ENCODE data around the gene IQCM.

IQCM gene

DNA sequence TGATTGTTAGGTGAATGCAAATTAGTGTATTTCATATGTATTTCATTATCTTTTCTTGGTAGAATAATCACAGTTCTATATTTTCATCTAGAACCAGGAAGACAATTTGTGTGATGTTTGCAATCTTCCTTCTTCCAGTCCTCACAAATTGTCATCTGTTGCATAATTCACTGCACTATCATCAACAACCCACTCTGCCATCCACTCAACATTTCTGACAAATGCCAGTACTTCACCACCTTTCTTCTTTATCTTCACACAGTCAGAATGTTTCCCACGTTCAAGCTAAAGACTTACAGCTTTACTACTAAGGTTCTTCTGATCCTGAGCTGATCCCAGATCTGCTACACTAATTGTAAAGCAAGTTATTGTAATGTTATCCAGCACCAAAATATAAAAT is 107.8 kb downstream of the IQCM start:
- FAIRE-seq = no peak
- no peak for DNase-seq (ENCODE audit: insufficient read length, low spot score)
- TF ChIP-seq POLR2A (IDR thresholded peaks at IDR 0.05; ENCODE audit: low read depth, low read length) = no peak
- no peak for TF ChIP-seq PAX5 (IDR thresholded peaks at IDR 0.05; ENCODE audit: insufficient read depth, low read length, severe bottlenecking)
- TF ChIP-seq POU2F2 (IDR thresholded peaks at IDR 0.05; ENCODE audit: low read depth, low read length) = no peak
- no peak for TF ChIP-seq TAF1 (IDR thresholded peaks at IDR 0.05; ENCODE audit: low read depth, low read length)
- no peak for TF ChIP-seq SPI1 (IDR thresholded peaks at IDR 0.05; ENCODE audit: low read depth, low read length)
- no peak for TF ChIP-seq POLR2AphosphoS5 (IDR thresholded peaks at IDR 0.05; ENCODE audit: low read depth, low read length)

DNA sequence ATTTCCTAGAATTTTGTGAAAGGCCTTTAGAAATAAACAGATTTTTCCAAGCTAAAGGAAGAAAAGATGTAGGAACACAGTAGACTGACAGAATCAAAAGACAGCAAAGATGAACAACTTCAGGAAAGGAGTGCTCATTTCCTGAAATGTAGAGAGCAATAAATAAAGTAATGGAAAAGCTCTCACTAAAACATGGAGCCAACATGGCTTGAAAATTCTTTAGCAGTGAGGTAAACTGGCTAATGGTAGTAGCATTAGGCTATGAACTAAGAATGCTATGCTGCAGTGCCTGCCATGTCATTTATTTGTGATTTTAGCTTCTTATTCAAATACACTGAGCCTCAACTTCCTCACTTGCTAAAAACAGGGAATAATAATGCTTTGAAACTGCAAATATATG is 108.7 kb downstream of the IQCM start:
- no peak for TF ChIP-seq POU2F2 (IDR thresholded peaks at IDR 0.05; ENCODE audit: low read depth, low read length)
- no peak for TF ChIP-seq SPI1 (IDR thresholded peaks at IDR 0.05; ENCODE audit: low read depth, low read length)
- no peak for TF ChIP-seq PAX5 (IDR thresholded peaks at IDR 0.05; ENCODE audit: insufficient read depth, low read length, severe bottlenecking)
- TF ChIP-seq POLR2A (IDR thresholded peaks at IDR 0.05; ENCODE audit: low read depth, low read length) = no peak
- TF ChIP-seq TAF1 (IDR thresholded peaks at IDR 0.05; ENCODE audit: low read depth, low read length) = no peak
- TF ChIP-seq POLR2AphosphoS5 (IDR thresholded peaks at IDR 0.05; ENCODE audit: low read depth, low read length) = no peak
- DNase-seq (ENCODE audit: insufficient read length, low spot score) (no peak), FAIRE-seq (no peak)

DNA sequence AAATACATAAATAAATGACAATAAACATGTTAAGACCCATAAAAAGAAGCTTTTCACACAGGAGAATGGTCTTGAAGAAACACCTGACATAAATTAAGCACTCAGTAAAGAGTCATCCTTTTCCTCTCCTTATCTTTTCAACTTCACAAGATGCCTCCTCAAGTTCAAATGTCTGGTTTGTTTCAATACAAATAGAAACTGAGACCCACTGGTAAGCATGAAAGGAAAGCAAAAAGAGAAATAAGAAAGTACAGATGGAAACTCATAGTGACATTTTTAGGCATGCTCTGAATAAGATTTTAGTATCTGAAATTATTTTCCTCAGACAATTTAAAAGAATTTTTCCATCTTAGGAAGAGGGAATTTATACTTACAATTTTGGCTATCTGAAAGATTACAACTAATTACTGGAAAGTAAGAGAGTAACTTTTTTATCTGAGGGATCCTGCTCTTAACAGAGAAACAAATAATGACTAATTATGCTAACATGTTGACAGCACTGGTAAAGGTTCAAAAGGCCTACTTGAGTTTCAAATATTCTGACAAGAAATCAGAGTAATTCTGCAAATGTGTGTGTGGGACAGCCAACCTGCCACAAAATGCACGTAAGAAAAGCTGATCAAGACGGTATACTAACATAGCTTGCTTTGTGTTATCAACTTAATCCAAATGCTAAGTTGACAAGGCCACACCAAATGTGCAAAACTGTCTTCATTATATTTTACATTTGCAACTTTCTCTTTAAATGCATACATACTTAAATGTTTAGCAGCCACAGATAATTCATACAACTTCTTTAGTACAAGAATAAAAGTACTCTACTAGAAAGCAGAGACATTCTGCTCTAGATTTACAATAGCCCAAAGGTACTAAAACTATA is 113.0 kb downstream of the IQCM start:
- TF ChIP-seq POU2F2 (IDR thresholded peaks at IDR 0.05; ENCODE audit: low read depth, low read length) (no peak), TAF1 (IDR thresholded peaks at IDR 0.05; ENCODE audit: low read depth, low read length) (no peak), SPI1 (IDR thresholded peaks at IDR 0.05; ENCODE audit: low read depth, low read length) (no peak), PAX5 (IDR thresholded peaks at IDR 0.05; ENCODE audit: insufficient read depth, low read length, severe bottlenecking) (no peak), POLR2A (IDR thresholded peaks at IDR 0.05; ENCODE audit: low read depth, low read length) (no peak), POLR2AphosphoS5 (IDR thresholded peaks at IDR 0.05; ENCODE audit: low read depth, low read length) (no peak)
- no peak for DNase-seq (ENCODE audit: insufficient read length, low spot score)
- FAIRE-seq = no peak

DNA sequence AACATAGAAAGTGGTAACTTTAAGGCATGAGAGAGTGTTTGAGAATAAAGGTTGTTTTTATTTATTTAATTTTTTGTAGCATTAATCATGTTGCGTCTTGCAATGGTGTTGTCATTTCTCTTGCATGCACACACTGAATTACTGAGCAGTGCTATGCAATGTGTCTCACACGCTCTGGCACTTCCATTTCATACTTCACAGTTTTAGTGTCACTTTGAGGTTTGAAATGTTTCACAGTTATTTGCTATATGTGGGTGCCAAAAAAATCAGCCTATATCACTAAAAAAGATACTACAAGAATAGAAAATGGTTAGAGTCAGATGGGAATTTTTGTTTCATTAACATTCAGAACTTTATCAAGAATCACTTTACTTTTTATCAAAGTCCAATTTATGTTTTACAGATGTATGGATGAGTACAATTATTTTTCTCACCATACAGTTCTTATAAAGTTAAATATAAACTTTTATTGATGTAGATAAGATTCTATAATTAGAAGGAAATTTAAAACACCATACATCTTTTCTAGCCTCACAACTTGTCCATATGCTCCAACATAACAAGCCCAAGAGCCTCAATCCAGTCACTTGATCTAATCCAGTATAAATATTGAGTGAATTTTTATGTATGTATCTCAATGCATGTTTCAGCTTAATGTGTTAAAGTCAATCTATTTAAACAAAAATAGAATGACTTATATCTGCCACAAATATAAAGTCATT is 114.0 kb downstream of the IQCM start:
- no peak for FAIRE-seq
- no peak for TF ChIP-seq POU2F2 (IDR thresholded peaks at IDR 0.05; ENCODE audit: low read depth, low read length)
- no peak for TF ChIP-seq POLR2A (IDR thresholded peaks at IDR 0.05; ENCODE audit: low read depth, low read length)
- TF ChIP-seq TAF1 (IDR thresholded peaks at IDR 0.05; ENCODE audit: low read depth, low read length) = no peak
- no peak for TF ChIP-seq POLR2AphosphoS5 (IDR thresholded peaks at IDR 0.05; ENCODE audit: low read depth, low read length)
- no peak for TF ChIP-seq PAX5 (IDR thresholded peaks at IDR 0.05; ENCODE audit: insufficient read depth, low read length, severe bottlenecking)
- no peak for TF ChIP-seq SPI1 (IDR thresholded peaks at IDR 0.05; ENCODE audit: low read depth, low read length)

DNA sequence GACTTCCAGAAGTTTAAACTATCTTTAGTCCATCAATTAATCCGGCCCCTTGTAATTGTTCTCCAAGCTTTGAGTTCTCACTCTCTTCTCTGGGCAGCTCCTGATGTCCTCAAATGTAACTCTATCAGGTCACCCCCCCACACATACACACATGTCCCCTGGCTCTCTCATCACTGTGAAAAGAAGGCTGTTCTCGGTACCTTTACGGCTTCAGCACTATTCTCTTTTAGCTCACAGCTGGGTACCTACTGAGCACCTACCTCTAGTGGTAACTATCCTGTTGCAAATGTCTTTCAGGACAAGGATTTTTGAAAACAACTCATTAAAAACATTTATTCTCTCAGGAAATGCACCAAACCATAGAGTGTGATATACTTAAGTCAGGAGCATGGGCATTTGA is 115.4 kb downstream of the IQCM start:
- no peak for TF ChIP-seq POLR2AphosphoS5 (IDR thresholded peaks at IDR 0.05; ENCODE audit: low read depth, low read length)
- no peak for TF ChIP-seq POLR2A (IDR thresholded peaks at IDR 0.05; ENCODE audit: low read depth, low read length)
- TF ChIP-seq TAF1 (IDR thresholded peaks at IDR 0.05; ENCODE audit: low read depth, low read length) = no peak
- FAIRE-seq (no peak), DNase-seq (ENCODE audit: insufficient read length, low spot score) (no peak)

More for the DNA sequence above, 114.0 kb downstream of the IQCM start:
- no peak for DNase-seq (ENCODE audit: insufficient read length, low spot score)

DNA sequence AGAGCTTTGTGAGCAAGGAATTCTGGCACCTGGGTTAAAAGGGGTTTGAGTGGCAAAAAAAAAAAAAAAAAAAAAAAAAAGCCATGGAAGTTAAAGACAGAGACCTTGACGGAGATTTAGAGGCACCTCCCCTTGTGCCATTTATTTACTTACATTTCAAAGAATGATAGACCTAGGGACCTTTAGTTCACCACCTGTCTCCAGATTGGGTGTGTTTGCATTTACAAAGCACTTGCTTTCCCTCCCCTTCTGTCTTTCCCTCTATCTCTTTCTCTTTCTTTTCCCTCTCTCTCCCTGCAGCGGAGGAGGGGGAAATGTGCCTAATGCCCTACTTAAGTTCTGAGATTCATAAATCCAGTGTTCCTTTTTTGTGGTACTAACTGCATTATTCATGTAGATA is 116.0 kb downstream of the IQCM start:
- TF ChIP-seq TAF1 (IDR thresholded peaks at IDR 0.05; ENCODE audit: low read depth, low read length) (no peak), POLR2AphosphoS5 (IDR thresholded peaks at IDR 0.05; ENCODE audit: low read depth, low read length) (no peak), POLR2A (IDR thresholded peaks at IDR 0.05; ENCODE audit: low read depth, low read length) (no peak), SPI1 (IDR thresholded peaks at IDR 0.05; ENCODE audit: low read depth, low read length) (no peak), POU2F2 (IDR thresholded peaks at IDR 0.05; ENCODE audit: low read depth, low read length) (no peak), PAX5 (IDR thresholded peaks at IDR 0.05; ENCODE audit: insufficient read depth, low read length, severe bottlenecking) (no peak)
- FAIRE-seq = no peak
- no peak for DNase-seq (ENCODE audit: insufficient read length, low spot score)

DNA sequence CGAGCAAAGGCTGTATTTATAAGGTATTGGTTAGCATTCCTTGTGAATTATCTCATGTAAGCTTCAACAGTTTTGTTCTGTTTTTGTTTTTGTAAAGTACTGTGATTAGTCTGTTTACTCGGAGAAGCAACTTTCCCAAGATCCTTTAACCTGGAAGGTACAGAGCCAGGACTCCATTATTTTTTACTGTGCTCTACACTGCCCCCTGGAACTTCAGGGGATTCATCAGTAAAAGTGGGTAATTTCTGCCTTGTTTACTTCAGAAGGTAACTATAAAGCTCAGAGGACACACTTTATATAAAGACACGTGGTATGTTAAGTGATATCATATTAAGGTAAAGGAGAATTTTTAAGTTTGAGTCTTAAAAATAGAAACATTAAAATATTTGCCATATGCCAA is 124.9 kb downstream of the IQCM start:
- no peak for TF ChIP-seq PAX5 (IDR thresholded peaks at IDR 0.05; ENCODE audit: insufficient read depth, low read length, severe bottlenecking)
- no peak for TF ChIP-seq TAF1 (IDR thresholded peaks at IDR 0.05; ENCODE audit: low read depth, low read length)
- no peak for TF ChIP-seq SPI1 (IDR thresholded peaks at IDR 0.05; ENCODE audit: low read depth, low read length)
- no peak for TF ChIP-seq POLR2A (IDR thresholded peaks at IDR 0.05; ENCODE audit: low read depth, low read length)
- TF ChIP-seq POU2F2 (IDR thresholded peaks at IDR 0.05; ENCODE audit: low read depth, low read length) = no peak
- no peak for TF ChIP-seq POLR2AphosphoS5 (IDR thresholded peaks at IDR 0.05; ENCODE audit: low read depth, low read length)
- FAIRE-seq = no peak
- DNase-seq (ENCODE audit: insufficient read length, low spot score) = no peak

DNA sequence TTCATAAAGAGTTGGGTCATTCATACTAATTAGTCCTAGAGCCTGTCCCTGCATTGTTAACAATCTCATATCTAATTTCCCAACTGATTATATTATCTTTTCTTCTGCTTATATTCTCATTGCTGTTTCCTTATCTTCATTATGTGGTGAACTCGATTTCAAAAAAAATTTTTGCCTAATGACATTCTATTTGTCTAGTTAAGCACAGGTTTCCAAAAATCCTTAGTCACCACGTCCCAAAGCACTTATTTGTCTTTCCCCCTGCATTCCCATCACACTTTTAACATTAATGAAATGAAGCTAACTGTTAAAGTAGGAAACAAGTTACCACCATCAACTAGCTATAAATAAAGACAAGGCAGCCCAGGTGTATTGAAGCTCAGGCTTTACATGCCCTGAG is 131.1 kb downstream of the IQCM start:
- DNase-seq (ENCODE audit: insufficient read length, low spot score) = no peak
- TF ChIP-seq SPI1 (IDR thresholded peaks at IDR 0.05; ENCODE audit: low read depth, low read length) = no peak
- TF ChIP-seq POLR2AphosphoS5 (IDR thresholded peaks at IDR 0.05; ENCODE audit: low read depth, low read length) = no peak
- TF ChIP-seq POU2F2 (IDR thresholded peaks at IDR 0.05; ENCODE audit: low read depth, low read length) = no peak
- no peak for TF ChIP-seq PAX5 (IDR thresholded peaks at IDR 0.05; ENCODE audit: insufficient read depth, low read length, severe bottlenecking)
- no peak for TF ChIP-seq POLR2A (IDR thresholded peaks at IDR 0.05; ENCODE audit: low read depth, low read length)
- TF ChIP-seq TAF1 (IDR thresholded peaks at IDR 0.05; ENCODE audit: low read depth, low read length) = no peak
- no peak for FAIRE-seq

DNA sequence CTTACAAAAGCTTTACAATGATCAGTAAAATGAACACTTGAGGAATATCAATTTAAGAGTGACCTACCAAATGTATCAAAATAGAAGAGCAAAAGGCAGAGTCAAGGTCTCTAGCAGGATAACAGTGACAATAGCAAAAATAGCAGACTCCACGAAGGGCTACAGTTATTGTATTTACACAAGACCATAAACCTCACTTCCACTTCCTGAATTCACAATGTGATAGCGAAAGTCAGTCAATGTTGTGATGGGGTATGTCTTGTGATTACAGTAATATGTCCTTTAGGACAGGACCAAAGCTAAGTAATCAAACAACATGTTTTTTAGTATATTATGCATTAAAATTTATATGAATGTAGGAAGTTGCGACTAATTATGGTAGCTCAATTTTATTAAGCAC is 139.6 kb downstream of the IQCM start:
- FAIRE-seq (peak; percentile 28), DNase-seq (ENCODE audit: insufficient read length, low spot score) (no peak)
- TF ChIP-seq TAF1 (IDR thresholded peaks at IDR 0.05; ENCODE audit: low read depth, low read length) (no peak), POLR2AphosphoS5 (IDR thresholded peaks at IDR 0.05; ENCODE audit: low read depth, low read length) (no peak), PAX5 (IDR thresholded peaks at IDR 0.05; ENCODE audit: insufficient read depth, low read length, severe bottlenecking) (no peak), POU2F2 (IDR thresholded peaks at IDR 0.05; ENCODE audit: low read depth, low read length) (no peak), POLR2A (IDR thresholded peaks at IDR 0.05; ENCODE audit: low read depth, low read length) (no peak), SPI1 (IDR thresholded peaks at IDR 0.05; ENCODE audit: low read depth, low read length) (peak; percentile 79)
